Measurements from ENCODE around the gene PITPNM3. TPM values are rescaled to one million over a fixed set of nuclear protein-coding genes. Genes with fewer than 3 reads are reported as not detected.
A peak's percentile ranks its signal among the peaks of the same experiment; 100 is the strongest.

PITPNM3 gene
- total and polyA plus RNA-seq, 2 of the 13 experiments (the other 11 are each of a cell fraction or from before 2014, with no cell fraction given) = 0.13 to 0.29 TPM

GRCh38 chr17:6470751-6471521 is 85.4 kb downstream of the PITPNM3 start:
- ChIA-PET CTCF (ENCODE audit: low intra/inter-chr PET ratio, low total read pairs) (no interaction called here), POLR2A (no interaction called here)
- Histone ChIP-seq H4K20me1 (ENCODE audit: insufficient read depth, low read length) (no peaks in the 10 kb centered on the region), H3K4me1 (ENCODE audit: insufficient read depth, low read length) (no peaks in the 10 kb centered on the region), H3K4me2 (ENCODE audit: low read depth, low read length) (no peak overlapping the region), H3K9ac (ENCODE audit: insufficient read depth, low read depth, low read length) (no peak overlapping the region), H2AFZ (ENCODE audit: low read length) (no peak overlapping the region), H3K4me3 (replicated peaks in 1 of 3; ENCODE audit: insufficient read depth in 1 of 3, low read depth in 2 of 3, low read length in 3 of 3) (no peak overlapping the region), H3K9me3 (ENCODE audit: low read length) (no peaks in the 10 kb centered on the region; the same call in 1 of the 2 replicates), H3K79me2 (ENCODE audit: insufficient read depth, low read length) (no peaks in the 10 kb centered on the region), H3K27me3 (ENCODE audit: control insufficient read depth in 1 of 2, insufficient read depth in 2 of 2, low read length in 2 of 2) (no peaks in the 10 kb centered on the region), H3K27ac (ENCODE audit: extremely low read length, insufficient read depth, low read length) (no peak overlapping the region), H3K36me3 (replicated peaks in 1 of 2; ENCODE audit: control insufficient read depth in 1 of 2, insufficient read depth in 2 of 2, low read length in 2 of 2) (no peaks in the 10 kb centered on the region)
- in situ Hi-C loops (cut with HindIII; ENCODE audit: extremely low pct_ligation_motif_present, low pct_unique_long_range_greater_than_20kb) (loop anchor here (5.0 kb wide), 1 partner anchor 171 kb away; the partner anchor contains the start of genes KIAA0753 and TXNDC17), intact Hi-C loops (cut with micrococcal nuclease; ENCODE audit: unreplicated experiment) (loop anchor here (10.0 kb wide), 1 partner anchor 84 kb away; the partner anchor contains the start of gene PITPNM3)
- BruUV-seq (replicated peaks) = no TSS peak
- no peak for FAIRE-seq
- no peak for ATAC-seq
- no peak for DNase-seq (ENCODE audit: low spot score)
- WGBS (ENCODE audit: low lambda C conversion rate) = 71% methylated on average over 7 of the region's 17 CpGs
- TF ChIP-seq ESRRA (CRISPR knock-in tag; IDR thresholded peaks at IDR 0.05; ENCODE audit: low read depth) = peak; percentile 93; the same call in 1 of the 2 replicates
- no peak for TF ChIP-seq CREM (IDR thresholded peaks at IDR 0.05)
- no peak for TF ChIP-seq CREM (CRISPR knock-in tag; IDR thresholded peaks at IDR 0.05)
- no peak for TF ChIP-seq SNAPC2 (CRISPR knock-in tag; IDR thresholded peaks at IDR 0.05)
- TF ChIP-seq MAF1 (CRISPR knock-in tag; IDR thresholded peaks at IDR 0.05; ENCODE audit: borderline replicate concordance) = no peak
- TF ChIP-seq HNF4A (CRISPR knock-in tag; IDR thresholded peaks at IDR 0.05) = peak; percentile 72
- peak; percentile 80 for TF ChIP-seq NR2F6 (IDR thresholded peaks at IDR 0.05)
- TF ChIP-seq NR2F6 (CRISPR knock-in tag; IDR thresholded peaks at IDR 0.05) = peak; percentile 55
- TF ChIP-seq ZKSCAN5 (CRISPR knock-in tag; IDR thresholded peaks at IDR 0.05) = no peak
- TF ChIP-seq NFE2L1 (CRISPR knock-in tag; IDR thresholded peaks at IDR 0.05; ENCODE audit: borderline replicate concordance) = no peak
- TF ChIP-seq, protein P1, sequence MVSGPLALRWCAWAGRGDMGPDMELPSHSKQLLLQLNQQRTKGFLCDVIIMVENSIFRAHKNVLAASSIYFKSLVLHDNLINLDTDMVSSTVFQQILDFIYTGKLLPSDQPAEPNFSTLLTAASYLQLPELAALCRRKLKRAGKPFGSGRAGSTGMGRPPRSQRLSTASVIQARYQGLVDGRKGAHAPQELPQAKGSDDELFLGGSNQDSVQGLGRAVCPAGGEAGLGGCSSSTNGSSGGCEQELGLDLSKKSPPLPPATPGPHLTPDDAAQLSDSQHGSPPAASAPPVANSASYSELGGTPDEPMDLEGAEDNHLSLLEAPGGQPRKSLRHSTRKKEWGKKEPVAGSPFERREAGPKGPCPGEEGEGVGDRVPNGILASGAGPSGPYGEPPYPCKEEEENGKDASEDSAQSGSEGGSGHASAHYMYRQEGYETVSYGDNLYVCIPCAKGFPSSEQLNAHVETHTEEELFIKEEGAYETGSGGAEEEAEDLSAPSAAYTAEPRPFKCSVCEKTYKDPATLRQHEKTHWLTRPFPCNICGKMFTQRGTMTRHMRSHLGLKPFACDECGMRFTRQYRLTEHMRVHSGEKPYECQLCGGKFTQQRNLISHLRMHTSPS (CRISPR knock-in tag; IDR thresholded peaks at IDR 0.05; ENCODE audit: low read depth) = no peak
- no peak for TF ChIP-seq SOX5 (CRISPR knock-in tag; IDR thresholded peaks at IDR 0.05; ENCODE audit: borderline replicate concordance)
- no peak for TF ChIP-seq MED8 (CRISPR knock-in tag; IDR thresholded peaks at IDR 0.05; ENCODE audit: insufficient replicate concordance)
- no peak for TF ChIP-seq ZNF674 (CRISPR knock-in tag; IDR thresholded peaks at IDR 0.05; ENCODE audit: low read depth)
- no peak for TF ChIP-seq GPBP1L1 (CRISPR knock-in tag; IDR thresholded peaks at IDR 0.05)
- TF ChIP-seq HNF4G (IDR thresholded peaks at IDR 0.05; ENCODE audit: borderline replicate concordance, low read depth, low read length) = 0 out of 2 replicates have a peak, but pooled peaks have one; percentile 11
- no peak for TF ChIP-seq HNF4G (CRISPR knock-in tag; IDR thresholded peaks at IDR 0.05; ENCODE audit: borderline replicate concordance, low read depth)
- no peak for TF ChIP-seq ZNF703 (CRISPR knock-in tag; IDR thresholded peaks at IDR 0.05; ENCODE audit: borderline replicate concordance)
- no peak for TF ChIP-seq MEIS2 (CRISPR knock-in tag; IDR thresholded peaks at IDR 0.05)
- TF ChIP-seq, protein P2, sequence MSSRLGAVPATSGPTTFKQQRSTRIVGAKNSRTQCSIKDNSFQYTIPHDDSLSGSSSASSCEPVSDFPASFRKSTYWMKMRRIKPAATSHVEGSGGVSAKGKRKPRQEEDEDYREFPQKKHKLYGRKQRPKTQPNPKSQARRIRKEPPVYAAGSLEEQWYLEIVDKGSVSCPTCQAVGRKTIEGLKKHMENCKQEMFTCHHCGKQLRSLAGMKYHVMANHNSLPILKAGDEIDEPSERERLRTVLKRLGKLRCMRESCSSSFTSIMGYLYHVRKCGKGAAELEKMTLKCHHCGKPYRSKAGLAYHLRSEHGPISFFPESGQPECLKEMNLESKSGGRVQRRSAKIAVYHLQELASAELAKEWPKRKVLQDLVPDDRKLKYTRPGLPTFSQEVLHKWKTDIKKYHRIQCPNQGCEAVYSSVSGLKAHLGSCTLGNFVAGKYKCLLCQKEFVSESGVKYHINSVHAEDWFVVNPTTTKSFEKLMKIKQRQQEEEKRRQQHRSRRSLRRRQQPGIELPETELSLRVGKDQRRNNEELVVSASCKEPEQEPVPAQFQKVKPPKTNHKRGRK (CRISPR knock-in tag; IDR thresholded peaks at IDR 0.05) = no peak
- no peak for TF ChIP-seq ZNF780A (CRISPR knock-in tag; IDR thresholded peaks at IDR 0.05)
- no peak for TF ChIP-seq KMT2B (CRISPR knock-in tag; IDR thresholded peaks at IDR 0.05)

Data from HepG2 (cell line).